Measurements from ENCODE around the gene DNASE2B.

DNA sequence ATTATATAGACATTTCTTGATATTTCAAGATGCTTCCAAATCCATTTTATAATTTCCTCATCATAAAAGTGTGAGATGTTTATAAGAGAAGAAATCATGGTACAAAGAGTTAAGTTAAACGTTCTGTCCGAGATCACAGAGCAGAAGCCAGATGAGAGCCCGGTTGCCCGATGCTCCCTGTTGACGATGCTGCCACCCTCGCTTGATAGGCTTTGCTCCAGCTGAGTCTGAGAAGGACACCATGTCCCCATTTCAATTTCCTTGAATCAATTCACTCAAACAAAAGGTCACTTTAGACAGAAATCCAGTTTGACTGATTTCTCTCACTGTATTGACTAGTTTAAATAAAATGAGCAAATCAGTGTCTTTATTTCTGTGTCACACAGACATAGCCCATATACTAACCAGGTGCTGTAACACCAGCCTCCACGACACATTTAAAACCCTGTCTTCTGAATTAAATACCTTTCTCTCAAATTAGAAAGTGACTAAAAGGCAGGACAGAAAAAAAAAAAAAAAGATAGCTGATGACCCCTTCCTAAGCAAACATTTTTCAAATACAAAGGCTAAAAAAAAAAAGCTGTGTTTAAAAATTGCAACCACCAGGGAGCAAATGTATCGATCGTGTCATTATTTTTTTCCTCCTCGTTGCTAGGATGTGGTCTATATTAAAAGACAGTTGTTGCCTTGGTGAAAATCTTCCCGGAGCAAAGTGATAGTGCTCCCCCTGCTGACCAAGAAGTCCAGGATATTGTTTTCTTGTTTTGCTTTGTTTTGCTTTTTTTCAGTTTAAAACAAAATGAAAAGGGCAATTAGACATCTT lies 35.2 kb downstream of the DNASE2B start:
- TF ChIP-seq, protein P1, sequence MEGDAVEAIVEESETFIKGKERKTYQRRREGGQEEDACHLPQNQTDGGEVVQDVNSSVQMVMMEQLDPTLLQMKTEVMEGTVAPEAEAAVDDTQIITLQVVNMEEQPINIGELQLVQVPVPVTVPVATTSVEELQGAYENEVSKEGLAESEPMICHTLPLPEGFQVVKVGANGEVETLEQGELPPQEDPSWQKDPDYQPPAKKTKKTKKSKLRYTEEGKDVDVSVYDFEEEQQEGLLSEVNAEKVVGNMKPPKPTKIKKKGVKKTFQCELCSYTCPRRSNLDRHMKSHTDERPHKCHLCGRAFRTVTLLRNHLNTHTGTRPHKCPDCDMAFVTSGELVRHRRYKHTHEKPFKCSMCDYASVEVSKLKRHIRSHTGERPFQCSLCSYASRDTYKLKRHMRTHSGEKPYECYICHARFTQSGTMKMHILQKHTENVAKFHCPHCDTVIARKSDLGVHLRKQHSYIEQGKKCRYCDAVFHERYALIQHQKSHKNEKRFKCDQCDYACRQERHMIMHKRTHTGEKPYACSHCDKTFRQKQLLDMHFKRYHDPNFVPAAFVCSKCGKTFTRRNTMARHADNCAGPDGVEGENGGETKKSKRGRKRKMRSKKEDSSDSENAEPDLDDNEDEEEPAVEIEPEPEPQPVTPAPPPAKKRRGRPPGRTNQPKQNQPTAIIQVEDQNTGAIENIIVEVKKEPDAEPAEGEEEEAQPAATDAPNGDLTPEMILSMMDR (IDR thresholded peaks at IDR 0.05) = peak; percentile 72 to 82 (median 77)
- TF ChIP-seq POLR2A (IDR thresholded peaks at IDR 0.05) = no peak

All from vagina (tissue), 2 donors.